ENCODE data around the gene PRSS57. TPM values are rescaled to one million over a fixed set of nuclear protein-coding genes. Genes with fewer than 3 reads are reported as not detected.

PRSS57 gene
- total and polyA plus RNA-seq, 4 donors = 0.10 to 2.0 (median 0.60) TPM; not detected in 1

GRCh38 chr19:642767-643727, 52.2 kb downstream of the PRSS57 start:
- TF ChIP-seq CTCF (IDR thresholded peaks at IDR 0.05; ENCODE audit: control extremely low read depth, extremely low read depth) = no peak
- no peak overlapping the region for H3K9ac ChIP-seq (ENCODE audit: insufficient read depth in 1 of 2, low read length in 2 of 2)
- H3K27ac ChIP-seq (ENCODE audit: low read depth in 1 of 2, low read length in 1 of 2) = no peak overlapping the region
- peaks cover 0 to 7% (median 4%) of the 10 kb centered on the region in 5 donors for H3K4me1 ChIP-seq (ENCODE audit: control insufficient read depth in 5 of 5, insufficient read depth in 5 of 5, low read length in 5 of 5)
- no peaks in the 10 kb centered on the region for H3K27me3 ChIP-seq (ENCODE audit: control insufficient read depth in 3 of 3, insufficient read depth in 3 of 3, low read length in 2 of 3)
- no peak overlapping the region for H3K4me3 ChIP-seq
- 87 to 89% methylated on average over 60 to 70 of the region's 70 CpGs for WGBS, 2 donors
- H3K36me3 ChIP-seq (ENCODE audit: control insufficient read depth in 4 of 4, insufficient read depth in 4 of 4, low read length in 4 of 4) = peaks cover 0 to 33% (median 2%) of the 10 kb centered on the region in 4 donors
- H3K9me3 ChIP-seq (ENCODE audit: control insufficient read depth in 4 of 4, insufficient read depth in 3 of 4, low read length in 3 of 4) = no peaks in the 10 kb centered on the region
- DNase-seq (no peak), ATAC-seq (ENCODE audit: insufficient read depth, low FRiP score) (no peak)

GRCh38 chr19:641702-642101, 53.5 kb downstream of the PRSS57 start:
- no peak overlapping the region for H3K4me3 ChIP-seq
- no peaks in the 10 kb centered on the region for H3K9me3 ChIP-seq (ENCODE audit: control insufficient read depth in 4 of 4, insufficient read depth in 3 of 4, low read length in 3 of 4)
- no peak for TF ChIP-seq CTCF (IDR thresholded peaks at IDR 0.05; ENCODE audit: control extremely low read depth, extremely low read depth)
- DNase-seq (no peak), ATAC-seq (ENCODE audit: insufficient read depth, low FRiP score) (no peak)
- H3K27ac ChIP-seq (ENCODE audit: low read depth in 1 of 2, low read length in 1 of 2) = no peak overlapping the region
- WGBS, 2 donors = 81 to 86% methylated on average over 17 of the region's 17 CpGs
- peaks cover 0 to 7% (median 4%) of the 10 kb centered on the region in 5 donors for H3K4me1 ChIP-seq (ENCODE audit: control insufficient read depth in 5 of 5, insufficient read depth in 5 of 5, low read length in 5 of 5)
- no peak overlapping the region for H3K9ac ChIP-seq (ENCODE audit: insufficient read depth in 1 of 2, low read length in 2 of 2)
- H3K27me3 ChIP-seq (ENCODE audit: control insufficient read depth in 3 of 3, insufficient read depth in 3 of 3, low read length in 2 of 3) = no peaks in the 10 kb centered on the region
- H3K36me3 ChIP-seq (ENCODE audit: control insufficient read depth in 4 of 4, insufficient read depth in 4 of 4, low read length in 4 of 4) = peaks cover 0 to 21% (median 0%) of the 10 kb centered on the region in 4 donors

GRCh38 chr19:640606-641189, 54.6 kb downstream of the PRSS57 start:
- H3K9ac ChIP-seq (ENCODE audit: insufficient read depth in 1 of 2, low read length in 2 of 2) = no peak overlapping the region
- H3K27ac ChIP-seq (ENCODE audit: low read depth in 1 of 2, low read length in 1 of 2) = no peak overlapping the region
- peaks cover 0 to 7% (median 4%) of the 10 kb centered on the region in 5 donors for H3K4me1 ChIP-seq (ENCODE audit: control insufficient read depth in 5 of 5, insufficient read depth in 5 of 5, low read length in 5 of 5)
- H3K27me3 ChIP-seq (ENCODE audit: control insufficient read depth in 3 of 3, insufficient read depth in 3 of 3, low read length in 2 of 3) = no peaks in the 10 kb centered on the region
- 92 to 95% methylated on average over 22 to 31 of the region's 31 CpGs for WGBS, 2 donors
- ATAC-seq (ENCODE audit: insufficient read depth, low FRiP score) = no peak
- no peak overlapping the region for H3K4me3 ChIP-seq
- DNase-seq = no peak
- H3K36me3 ChIP-seq (ENCODE audit: control insufficient read depth in 4 of 4, insufficient read depth in 4 of 4, low read length in 4 of 4) = peaks cover 0 to 11% (median 0%) of the 10 kb centered on the region in 4 donors
- no peak for TF ChIP-seq CTCF (IDR thresholded peaks at IDR 0.05; ENCODE audit: control extremely low read depth, extremely low read depth)
- no peaks in the 10 kb centered on the region for H3K9me3 ChIP-seq (ENCODE audit: control insufficient read depth in 4 of 4, insufficient read depth in 3 of 4, low read length in 3 of 4)

All from lung (tissue), 12 donors.